Frontal cortex (tissue), 4 donors: Measurements from ENCODE around the gene ENDOV. TPM values are rescaled to one million over a fixed set of nuclear protein-coding genes. Genes with fewer than 3 reads are reported as not detected.

Source experiments
- DNase-seq, 2 donors: peaks; one replicate each; pipeline ENCODE4 v3.0.0; 2012; ENCODE audit warnings: low spot score in 2 of 2
- FAIRE-seq: peaks from 2 replicates; lab custom pipeline; 2012; peaks lifted over from hg19 to GRCh38; lab: Jason Lieb, UNC
- total RNA-seq: library from RNA; depleted of rRNA; stranded (reverse); fragments of >200 nt; gene quantifications from one replicate; pipeline ENCODE4 v1.2.3, GENCODE V29; 2014
- donor health status: control.
- donor health status: control.
- donor health status: control.

Gene ENDOV
- total RNA-seq, 1 donor from 2014 or later, result 13.9 TPM

DNA sequence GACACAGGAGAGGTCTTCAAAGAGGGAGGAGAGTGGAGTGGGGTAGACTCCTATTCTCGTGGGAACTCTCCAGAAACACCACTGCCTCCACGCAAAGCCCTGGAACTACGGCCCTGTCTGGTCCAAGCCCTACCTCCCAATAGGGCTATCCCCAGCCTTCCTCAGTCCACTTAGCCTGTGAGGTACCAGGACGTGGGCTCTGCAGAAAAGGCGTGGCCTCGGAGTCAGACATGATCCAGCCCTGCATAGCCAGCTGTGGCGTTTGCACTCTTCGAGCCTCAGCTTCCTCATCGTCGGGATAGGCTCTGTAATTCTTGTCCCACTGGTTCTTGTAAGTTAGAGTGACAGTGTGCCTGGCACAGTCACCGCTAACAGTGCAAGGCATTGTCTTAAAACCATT lies 13.8 kb downstream of the ENDOV start:
- no peak for DNase-seq
- no peak for FAIRE-seq

DNA sequence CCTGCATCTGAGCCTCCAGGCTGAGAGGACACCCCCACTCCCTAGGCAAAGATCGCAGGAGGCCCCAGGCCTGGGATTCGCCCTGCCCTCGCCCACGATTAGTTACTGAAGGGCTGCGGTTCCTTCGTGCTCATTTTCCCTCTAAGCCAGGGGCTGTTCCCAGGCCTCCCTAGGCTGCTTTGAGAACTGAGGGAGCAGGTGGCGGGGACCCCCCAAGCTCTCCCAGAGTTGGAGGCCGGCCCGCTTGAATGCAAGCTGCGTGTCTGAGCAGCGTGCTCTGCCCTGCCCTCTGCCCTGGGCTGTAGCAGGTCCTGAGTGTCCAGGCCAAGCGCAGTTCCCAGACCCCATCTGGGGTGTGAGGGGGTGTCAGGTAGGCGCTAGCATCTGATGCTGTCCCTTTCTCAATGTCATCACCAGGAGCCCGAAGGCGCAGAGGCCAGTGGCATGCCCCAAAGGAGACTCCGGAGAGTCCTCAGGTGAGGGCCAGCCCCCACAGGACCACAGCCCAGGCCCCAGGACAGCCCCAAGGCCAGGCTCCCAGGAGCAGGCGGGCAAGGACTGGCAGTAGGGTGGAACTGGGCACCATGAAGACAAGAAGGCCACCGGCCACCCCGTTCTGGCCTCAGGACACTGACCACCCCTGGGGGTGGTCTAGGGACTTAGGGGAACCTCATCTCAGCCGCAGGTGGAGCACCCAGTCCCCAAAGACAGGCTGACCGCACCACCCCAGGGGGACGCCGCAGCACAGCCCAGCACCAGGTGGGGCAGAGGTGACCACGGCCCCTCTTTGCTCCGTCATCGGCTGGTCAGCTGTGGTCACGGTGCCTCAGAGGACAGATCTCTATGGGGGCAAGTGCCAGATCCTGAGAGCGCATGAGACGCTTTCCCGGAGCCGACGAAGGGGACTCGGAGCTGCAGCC lies 14.6 kb downstream of the ENDOV start:
- FAIRE-seq, result no peak
- no peak for DNase-seq

DNA sequence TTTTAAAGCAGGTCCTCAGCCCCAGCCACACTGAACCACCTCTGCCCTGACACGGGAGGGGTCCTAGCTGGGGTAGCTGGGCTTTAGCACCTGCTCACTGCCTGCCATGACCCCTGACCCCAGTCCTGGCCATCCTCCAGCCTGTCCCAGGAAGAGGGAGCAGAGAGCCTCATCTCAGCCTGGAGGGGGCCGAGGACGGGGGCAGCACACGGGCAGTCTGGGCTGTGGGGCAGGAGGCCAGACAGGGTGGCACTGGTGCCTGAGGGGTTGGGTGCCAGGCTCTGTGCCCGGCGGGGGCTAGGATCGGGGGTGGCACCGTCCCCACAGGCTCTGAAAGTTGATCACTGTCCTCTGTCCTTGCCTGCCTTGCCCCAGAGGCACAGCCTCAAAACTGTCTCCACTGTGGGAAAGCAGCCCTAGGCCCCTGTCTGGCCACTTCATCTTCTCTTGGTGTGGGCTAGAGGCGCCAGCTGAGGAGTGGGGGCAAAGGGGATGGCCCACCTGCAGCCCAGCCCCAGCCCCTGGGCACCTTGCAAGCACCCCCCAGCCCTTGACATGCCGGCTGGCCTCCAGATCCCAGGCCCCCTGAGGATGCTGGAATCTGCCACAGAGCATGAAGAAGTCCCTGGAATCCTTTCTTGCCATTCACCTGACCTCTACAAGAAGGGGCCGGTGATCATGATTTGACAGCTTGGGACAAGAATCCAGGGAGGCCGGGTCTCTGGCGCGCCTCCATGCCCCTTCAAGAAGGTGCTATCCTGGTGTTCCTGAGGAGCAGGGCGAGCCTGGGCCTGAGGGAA lies 15.7 kb downstream of the ENDOV start:
- no peak for DNase-seq
- no peak for FAIRE-seq

DNA sequence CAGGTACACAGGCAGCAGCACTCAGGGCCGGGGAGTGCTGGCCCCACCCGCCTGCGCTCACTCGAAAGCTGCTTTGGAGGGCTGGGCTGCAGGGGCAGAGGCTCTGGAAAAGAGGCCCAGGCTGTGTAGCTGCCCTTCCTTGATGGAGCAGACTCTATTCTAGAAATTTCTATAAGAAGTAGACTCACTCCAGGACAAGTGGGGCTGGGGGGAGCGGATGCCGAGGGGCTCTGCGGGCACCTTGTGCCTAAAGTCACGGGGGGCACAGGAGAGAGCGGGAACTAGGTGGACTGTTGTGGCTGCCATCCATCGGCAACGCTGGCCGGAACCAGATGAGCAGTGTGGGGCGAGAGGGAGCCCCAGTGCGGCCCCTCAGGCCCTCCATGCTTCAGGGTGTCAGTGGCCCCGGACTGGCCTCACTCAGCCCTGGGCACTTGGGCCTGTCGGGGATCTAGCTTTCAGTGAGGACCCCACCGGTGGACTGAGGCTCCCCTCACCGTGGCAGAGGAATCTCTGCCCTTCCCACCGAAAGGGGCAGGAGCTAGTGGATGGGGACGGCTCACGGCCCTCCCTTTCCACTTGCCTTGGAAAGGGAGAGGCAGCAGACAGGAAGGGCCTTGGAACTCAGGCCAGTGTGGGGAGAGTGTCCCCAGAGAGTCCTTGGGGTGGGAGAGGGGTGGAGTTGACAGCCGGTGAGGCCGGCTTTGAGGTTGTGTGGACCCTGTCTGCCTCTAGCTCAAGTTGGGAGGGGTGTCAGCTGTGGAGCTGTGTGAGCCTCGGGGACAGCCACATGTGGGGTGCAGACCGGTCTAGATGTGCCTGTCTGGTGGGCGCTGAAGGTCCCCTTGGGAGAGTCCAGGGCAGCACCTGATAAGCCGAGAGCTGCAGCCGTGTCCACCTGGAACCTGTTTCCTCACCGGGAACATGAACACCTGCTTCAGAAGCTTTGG lies 16.6 kb downstream of the ENDOV start:
- DNase-seq, result no peak
- no peak for FAIRE-seq

DNA sequence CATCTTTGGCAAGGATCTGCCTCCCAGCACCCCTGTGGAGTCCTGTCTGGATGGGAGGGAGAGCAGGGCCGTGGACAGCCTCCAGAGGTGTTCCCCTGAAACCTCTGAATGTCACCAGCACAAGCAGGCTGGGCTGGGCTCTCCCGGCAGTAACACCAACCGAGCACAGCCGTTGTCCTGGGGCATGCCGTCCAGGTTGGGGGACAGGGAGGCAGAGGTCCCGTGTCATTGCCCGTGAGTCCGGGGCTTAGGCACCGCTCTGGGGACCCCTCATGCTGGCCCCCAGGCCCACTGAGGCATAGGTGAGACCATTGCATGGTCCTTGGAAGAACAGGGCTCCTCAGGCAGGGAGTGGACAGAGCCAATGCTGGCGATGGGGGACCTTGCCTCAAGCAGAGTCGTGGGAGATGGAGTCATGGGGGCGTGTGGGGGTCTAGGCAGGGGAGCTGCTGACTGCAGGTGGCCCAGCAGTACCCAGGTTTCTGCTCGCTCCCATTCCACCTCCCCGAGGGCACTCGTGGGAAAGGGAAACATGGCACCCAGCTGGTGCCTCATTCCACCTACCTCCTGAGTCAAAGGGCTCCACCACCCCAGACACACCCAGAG lies 17.5 kb downstream of the ENDOV start:
- DNase-seq (no peak), FAIRE-seq (no peak)

DNA sequence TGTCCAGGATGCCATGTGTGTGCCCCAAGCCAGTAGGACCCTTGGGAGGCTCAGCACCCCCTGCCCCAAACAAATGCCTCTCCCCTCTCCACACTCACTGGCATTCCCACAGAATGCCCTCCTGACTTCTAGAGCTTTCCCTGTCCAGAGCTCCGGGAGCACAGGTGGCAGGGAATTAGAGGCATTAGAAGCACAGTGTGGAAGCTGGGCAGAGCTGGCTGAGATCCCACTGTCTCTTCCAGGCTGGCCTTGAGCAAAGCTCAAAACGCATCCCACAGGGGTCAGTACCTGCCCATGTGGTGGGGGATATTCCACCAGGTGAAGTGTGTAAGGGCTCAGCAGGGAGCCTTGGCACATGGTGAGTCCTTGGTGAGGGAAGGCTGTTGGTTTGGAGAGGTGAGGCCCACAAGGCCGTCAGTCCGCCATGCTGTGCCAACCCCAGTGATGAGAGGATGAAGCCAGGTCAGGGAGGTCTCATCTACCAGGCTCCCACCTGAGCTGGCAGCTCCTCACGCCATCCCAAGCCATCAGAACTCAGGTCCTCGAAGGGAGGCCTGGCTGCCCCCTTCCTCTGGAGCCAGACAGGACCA lies 18.1 kb downstream of the ENDOV start:
- FAIRE-seq (no peak), DNase-seq (no peak)

DNA sequence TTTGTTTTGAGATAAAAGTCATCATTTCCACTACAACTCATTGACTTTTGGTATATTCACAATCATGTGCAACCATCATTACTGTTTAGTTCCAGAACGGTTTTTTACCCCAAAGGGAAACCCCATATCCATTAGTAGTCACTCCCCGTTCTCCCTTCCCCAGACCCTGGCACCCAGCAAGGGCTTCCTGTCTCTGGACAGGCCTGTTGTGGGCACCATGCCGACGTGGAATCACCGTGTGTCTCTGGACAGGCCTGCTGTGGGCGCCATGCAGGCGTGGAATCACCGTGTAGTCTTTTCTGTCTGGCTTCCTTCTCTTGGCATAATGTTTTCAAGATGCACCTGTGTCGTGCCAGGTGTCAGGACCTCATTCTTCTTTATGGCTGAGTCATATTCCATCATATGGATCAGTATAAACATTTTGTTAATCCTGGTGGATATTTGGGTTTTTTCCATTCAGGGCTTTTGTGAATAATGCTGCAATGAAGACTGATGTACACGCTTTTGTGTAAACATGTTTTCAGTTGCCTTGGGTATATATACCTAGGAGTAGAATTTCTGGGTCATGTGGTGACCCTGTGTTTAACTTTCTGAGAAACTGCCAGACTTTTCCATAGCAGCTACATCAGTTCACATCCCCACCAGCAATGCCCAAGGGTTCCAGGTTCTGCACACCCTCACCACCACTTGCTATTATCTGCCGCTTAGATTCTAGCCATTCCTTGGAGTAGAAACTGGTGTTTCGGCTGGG lies 19.1 kb downstream of the ENDOV start:
- no peak for FAIRE-seq
- no peak for DNase-seq

DNA sequence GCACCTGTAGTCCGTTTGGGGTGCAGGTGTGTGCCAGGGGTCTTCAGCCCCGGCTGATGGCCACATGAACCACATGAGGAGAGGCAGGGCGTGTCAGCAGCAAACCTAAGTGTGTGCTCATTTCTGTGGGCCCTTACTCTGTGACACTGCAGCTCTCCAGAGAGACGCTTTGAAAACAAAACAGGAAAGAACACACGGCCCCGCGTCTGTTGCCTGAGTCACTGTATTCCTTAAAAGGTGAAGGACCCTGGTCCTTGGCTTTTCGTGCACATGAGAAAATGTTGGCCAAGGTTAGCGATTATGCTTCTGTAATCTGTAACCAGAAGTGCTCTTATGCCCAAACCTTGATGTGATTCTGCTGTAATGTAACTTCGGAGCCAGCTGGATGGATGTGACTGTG lies 22.6 kb downstream of the ENDOV start:
- no peak for FAIRE-seq

DNA sequence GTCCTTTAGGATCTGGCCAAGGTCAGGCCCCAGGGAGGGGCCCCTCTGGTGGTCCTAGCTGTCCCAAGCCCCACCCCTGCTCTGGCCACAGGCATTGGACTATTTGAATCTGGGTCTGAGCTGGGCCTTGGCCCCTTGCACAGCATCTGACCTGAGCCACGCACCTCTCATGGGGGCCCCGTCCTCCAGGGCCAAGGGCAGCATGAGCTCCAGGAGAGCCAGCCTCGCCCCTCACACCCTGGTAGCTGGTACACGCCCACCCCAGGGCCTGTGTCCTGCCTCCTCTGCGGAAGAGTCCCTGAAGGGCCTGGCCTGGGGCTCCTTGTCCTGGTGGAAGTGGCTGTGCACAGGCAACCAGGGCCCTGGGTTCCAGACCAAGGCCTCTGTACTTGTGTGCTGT lies 23.8 kb downstream of the ENDOV start:
- DNase-seq (no peak), FAIRE-seq (no peak)

More for the DNA sequence above, 22.6 kb downstream of the ENDOV start:
- DNase-seq, result no peak

DNA sequence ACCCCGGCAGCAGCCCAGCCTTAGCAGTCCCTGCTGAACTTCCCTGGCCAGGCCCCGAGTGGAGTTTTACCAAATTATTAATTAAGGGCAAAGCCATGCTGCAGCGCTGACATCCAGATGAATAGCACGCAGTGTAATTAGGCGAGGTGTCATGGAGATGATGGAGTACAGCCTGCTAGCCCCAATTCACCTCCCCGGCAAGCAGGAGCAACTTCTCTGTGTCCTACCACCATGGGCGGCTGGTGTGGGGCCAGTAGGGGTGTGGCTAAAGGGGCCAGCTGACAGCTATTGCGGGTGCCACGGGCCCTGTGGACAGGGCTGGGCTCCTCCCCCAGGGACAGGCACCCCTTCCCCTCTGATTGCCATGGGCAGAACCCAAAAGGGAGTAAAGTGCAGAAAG lies 24.5 kb downstream of the ENDOV start:
- DNase-seq, result no peak

DNA sequence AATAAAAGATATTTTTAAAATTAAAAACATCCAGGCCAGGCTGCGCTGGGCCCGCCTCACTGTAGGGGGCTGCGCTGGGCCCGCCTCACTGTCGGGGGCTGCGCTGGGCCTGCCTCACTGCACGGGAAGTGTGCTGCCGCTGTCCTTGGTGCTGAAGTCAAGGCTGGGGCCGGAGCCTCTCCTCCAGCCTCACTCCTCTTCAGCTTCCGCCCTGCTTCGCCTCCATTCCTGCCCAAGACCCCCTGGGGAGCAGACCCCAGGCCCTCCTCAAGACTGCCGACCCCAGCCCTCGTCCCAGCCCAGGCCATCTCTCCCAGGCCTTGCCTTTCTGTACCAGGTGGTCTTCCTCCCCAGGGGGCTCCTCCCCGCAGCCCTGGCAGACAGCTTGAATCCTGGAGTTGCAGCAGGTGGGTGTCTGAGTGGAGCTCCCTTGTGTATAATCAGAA lies 26.2 kb downstream of the ENDOV start:
- no peak for FAIRE-seq

More for the DNA sequence above, 24.5 kb downstream of the ENDOV start:
- FAIRE-seq, result no peak

DNA sequence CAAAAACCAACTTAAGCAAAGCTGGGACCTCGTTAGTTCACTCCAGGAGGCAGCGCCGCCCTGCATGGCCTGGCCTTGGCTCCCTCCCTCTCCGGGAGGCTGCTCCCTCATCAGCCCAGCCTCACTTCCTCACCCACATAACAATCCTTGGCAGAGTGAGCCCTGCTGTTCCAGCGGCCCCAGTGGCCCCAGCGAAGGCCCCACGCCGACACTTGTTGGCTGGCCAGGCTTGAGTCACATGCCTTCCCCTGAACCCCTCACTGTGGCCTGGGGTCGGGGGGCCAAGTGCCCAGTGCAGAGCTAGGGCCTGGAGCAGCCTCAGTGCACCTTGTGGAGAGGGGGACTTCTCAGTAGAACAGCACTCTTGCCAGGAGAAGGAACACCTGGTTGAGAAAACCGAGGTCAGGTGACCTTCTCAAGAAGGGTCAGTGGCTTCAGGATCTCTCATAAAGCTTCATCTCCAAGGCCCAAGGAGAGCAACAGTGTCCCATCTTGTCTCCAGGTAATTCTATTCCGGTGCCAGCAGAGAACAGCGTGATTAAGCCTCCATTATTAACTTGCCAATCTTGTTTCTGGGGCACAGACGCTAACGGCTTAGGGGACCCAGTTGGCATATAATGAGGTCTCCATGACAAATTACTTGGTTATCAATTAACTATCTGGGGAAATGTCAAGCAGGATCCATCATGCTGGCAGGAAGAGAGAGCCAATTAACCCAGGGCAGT lies 26.8 kb downstream of the ENDOV start:
- FAIRE-seq, result no peak
- no peak for DNase-seq

More for the DNA sequence above, 26.2 kb downstream of the ENDOV start:
- DNase-seq, result peak; percentile 60 to 67

DNA sequence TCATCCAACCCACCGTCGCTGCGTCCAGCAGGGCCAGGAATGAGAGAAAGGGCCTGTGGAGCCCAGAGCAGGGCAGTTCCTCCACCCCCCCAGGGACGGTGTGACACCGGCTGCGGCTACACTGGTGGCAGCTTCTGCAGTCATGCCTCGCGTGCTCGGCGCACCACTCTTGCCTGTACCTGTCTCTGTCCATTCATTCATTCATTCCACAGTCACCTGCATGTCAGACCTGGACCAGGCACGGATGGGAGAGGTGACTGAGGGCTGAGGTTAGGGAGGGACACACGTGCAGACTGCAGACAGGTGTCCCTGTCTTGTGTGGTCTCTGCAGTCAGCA lies 27.3 kb downstream of the ENDOV start:
- FAIRE-seq (no peak), DNase-seq (no peak)

DNA sequence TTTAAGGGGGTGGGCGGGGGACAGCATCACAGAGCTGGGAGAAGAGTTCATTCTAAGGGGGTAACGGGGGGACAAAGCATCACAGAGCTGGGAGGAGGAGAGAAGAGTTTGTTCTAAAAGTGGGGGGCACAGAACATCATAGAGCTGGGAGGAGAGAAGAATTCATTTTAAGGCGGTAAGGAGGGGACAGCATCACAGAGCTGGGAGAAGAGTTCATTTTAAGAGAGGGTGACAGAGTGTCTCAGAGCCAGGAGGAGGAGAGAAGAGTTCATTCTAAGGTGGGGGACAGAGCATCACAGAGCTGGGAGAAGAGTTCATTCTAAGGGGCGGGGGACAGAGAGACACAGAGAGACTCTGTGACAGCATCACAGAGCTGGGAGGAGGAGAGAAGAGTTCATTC lies 27.8 kb downstream of the ENDOV start:
- no peak for FAIRE-seq
- no peak for DNase-seq

DNA sequence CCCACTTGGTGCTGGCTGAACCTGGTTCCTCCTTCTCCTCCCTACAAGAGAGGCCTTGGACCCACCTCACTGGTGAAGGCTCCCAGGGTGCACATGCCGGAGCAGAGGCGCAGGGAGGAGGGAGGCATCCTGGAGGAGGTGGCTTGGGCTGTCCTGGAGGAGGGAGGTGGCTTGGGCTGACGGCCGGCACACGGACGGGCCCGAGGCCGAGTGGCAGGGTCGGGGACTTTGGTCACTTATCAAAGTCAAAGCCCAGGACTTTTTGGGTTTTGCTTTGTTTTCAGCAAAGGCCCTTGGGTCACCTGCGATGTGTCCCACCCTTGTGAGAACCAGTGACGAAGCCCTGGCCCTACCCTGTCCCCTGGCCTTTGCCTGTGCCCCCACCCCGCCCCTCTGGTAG lies 28.5 kb downstream of the ENDOV start:
- no peak for FAIRE-seq
- DNase-seq, result no peak

DNA sequence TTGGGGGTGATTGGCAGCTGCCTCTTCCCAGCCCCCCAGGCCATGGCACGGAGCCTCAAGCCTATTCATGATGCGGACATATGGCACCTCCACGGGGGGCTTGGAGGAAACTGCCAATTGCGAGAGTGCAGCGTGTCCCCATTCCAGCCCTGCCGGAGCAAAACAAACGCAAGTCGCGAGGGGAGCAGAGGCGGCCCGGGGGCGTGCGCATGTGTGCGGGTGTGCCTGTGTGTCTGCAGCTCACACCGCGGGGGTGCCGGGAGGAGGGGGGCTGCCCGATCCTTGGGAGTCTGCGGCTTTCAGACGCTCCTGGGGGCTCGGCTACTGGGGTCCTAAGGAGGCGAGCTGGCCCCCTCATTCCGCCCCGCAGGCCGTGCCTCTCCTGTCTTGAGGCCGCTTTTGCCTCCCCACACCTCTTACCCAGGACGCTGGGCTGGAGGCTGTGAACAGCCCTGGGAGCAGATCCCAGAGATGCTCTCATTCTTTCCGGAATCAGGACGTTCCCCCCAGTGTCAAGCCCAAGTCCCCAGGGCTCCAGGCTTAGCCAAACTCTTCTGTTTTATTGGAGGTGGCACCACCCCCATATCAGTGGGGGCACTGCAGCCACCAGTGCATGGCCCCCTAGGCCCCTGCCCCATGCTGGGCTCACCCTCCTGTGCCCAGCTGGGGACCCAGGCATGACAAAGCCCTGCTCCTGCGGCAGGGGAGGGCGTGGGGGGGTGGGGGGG lies 29.1 kb downstream of the ENDOV start:
- FAIRE-seq (no peak), DNase-seq (no peak)

DNA sequence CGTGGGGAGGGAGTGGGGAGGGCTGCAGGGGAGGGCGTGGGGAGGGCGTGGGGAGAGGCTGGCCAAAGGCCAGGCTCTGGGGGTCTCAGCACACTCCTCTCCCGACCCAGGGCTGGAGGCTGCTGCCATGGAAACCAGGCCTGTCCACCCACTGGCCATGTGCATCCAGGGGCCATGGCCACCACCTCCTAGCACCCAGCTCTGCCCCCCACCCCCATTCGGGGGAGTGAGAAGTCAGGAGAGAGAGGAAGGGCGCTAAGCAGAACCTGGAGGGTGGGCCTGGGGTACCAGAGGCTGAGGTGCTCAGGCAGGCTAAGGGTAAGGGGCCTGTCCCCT lies 29.6 kb downstream of the ENDOV start:
- DNase-seq (no peak), FAIRE-seq (no peak)
